Psoas muscle (tissue), 8 donors: ENCODE data around the gene ACAT1. TPM values are rescaled to one million over a fixed set of nuclear protein-coding genes. Genes with fewer than 3 reads are reported as not detected.
"Not testable (repeated sequence)": the region's sequence is repeated elsewhere in the genome, so short reads cannot be mapped to it uniquely, and the experiment has no call there.

Experiments
- ATAC-seq, 4 donors: fragments of 200-7000 bp; cut with Tn5 transposase; one replicate each; pipeline ENCODE4 v1.9.1; 2020; ENCODE audit warnings: moderate library complexity in 3 of 4, mild to moderate bottlenecking in 2 of 4
- DNase-seq, 2 donors: peaks; one replicate each; pipeline ENCODE4 v3.0.0-alpha.2; 2020
- H3K27ac ChIP-seq: fragments of 200-600 bp; one replicate; pipeline ENCODE4 v1.8.0; 2022
- H3K27me3 ChIP-seq, 3 donors: fragments of 200-600 bp in 1 of 3; one replicate each; pipeline versions ENCODE4 v1.6.1 to v1.8.0; 2013 to 2022; ENCODE audit warnings: low read length in 2 of 3, mild to moderate bottlenecking in 2 of 3, moderate library complexity in 1 of 3; ENCODE audit not compliant: insufficient read depth in 3 of 3
- H3K36me3 ChIP-seq, 2 donors: fragments of 200-600 bp in 1 of 2; one replicate each; pipeline versions ENCODE4 v1.6.1 to v1.8.0; 2013 to 2022; ENCODE audit warnings: low read depth in 1 of 2, mild to moderate bottlenecking in 1 of 2, moderate library complexity in 1 of 2; ENCODE audit not compliant: insufficient read depth in 1 of 2
- H3K4me1 ChIP-seq: fragments of 200-600 bp; one replicate; pipeline ENCODE4 v1.8.0; 2022
- H3K4me3 ChIP-seq: fragments of 200-600 bp; one replicate; pipeline ENCODE4 v1.8.0; 2022; ENCODE audit warnings: mild to moderate bottlenecking
- H3K9me3 ChIP-seq: fragments of 200-600 bp; one replicate; pipeline ENCODE4 v1.8.0; 2022
- CTCF ChIP-seq: fragments of 200-600 bp; IDR thresholded peaks from one replicate; pipeline ENCODE4 v1.8.0; 2022; ENCODE audit warnings: antibody characterized with exemption
- WGBS, 3 donors: extraction: QIAGEN DNeasy Blood & Tissue Kit; methylation state at CpG; one replicate each; pipeline versions ENCODE4 v1.1.6 to v1.1.7; 2013; 5-methylcytosine and 5-hydroxymethylcytosine counted together
- intact Hi-C, 2 donors: fragments of 100-400 bp; cut with DNase I; formaldehyde crosslinking; loops; one replicate each; pipeline versions ENCODE4 v1.11.0 to v1.14.2; 2022
- polyA plus RNA-seq, 3 donors: library from polyadenylated mRNA; stranded (reverse); fragments of 200-250 nt; gene quantifications; one replicate each; pipeline ENCODE4 v1.2.3, GENCODE V29; 2013
- total RNA-seq, 4 donors: library from RNA; stranded (reverse); fragmentation: NEBNext Ultra II Directional in 2 of 4; extraction: Animal tissue kit (Norgen Biotek cat#: 25700) in 2 of 4; gene quantifications; one replicate each; pipeline versions ENCODE4 v1.2.1 to v1.2.4, GENCODE V29; 2021 to 2023
- donor health status: healthy with polysubstance abuse.
- donor health status: DM: no; HTN: no; CAD: no; lungs with moderate emphysema.
- donor health status: Bipolar disorder and iron deficiency.
- donor health status: healthy.
- donor health status: DM: yes; HTN: yes; CAD: no.
- donor health status: DM: no; HTN: no; CAD: no.
- donor health status: DM: no; HTN: no; CAD: no.
- donor health status: DM: yes; HTN: yes; CAD: no.

ACAT1 gene
- total and polyA plus RNA-seq, 7 donors = 141 to 263 (median 176) TPM

DNA sequence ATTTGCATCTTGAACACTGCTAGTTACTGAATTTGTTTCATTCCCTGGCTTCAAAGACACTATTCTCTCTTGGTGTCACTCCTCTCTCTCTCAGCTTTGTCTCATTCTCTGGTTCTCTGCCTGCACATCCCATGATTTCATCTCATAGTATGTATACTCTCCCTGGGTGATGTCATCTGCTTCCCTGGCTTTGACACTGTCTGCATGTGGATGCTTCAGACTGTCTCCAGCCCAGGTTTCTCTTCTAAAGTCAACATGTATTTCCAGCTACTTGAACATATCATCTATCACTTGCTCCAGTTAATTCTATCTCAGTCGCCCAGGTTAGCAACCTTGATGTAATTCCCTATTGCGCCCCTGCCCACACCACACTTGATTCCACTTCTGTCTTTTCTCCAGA is 9.3 kb upstream of the ACAT1 start:
- intact Hi-C loops = loop anchor here in 1 of 2 donors (10.0 kb wide), 1 partner anchor 97 kb away; no protein-coding TSS in a partner anchor
- peak in 2 of 4 donors; percentile 70 to 78 for ATAC-seq
- no peak for DNase-seq
- no peak for TF ChIP-seq CTCF
- Histone ChIP-seq H3K36me3 (peaks cover 0 to 9% of the 10 kb centered on the region in 2 donors), H3K27me3 (no peaks in the 10 kb centered on the region), H3K27ac (peak overlapping the region; percentile 75), H3K9me3 (no peaks in the 10 kb centered on the region), H3K4me1 (peaks cover 25% of the 10 kb centered on the region), H3K4me3 (no peak overlapping the region)
- 55 to 98% (median 58%) methylated on average over 2 of the region's 2 CpGs for WGBS, 3 donors

- intact Hi-C loops = loop anchor here (5.0 to 10.0 kb wide), 2 partner anchors 101 to 103 kb away; no protein-coding TSS in a partner anchor
- TF ChIP-seq CTCF = no peak
- H3K4me1 ChIP-seq = peaks cover 25% of the 10 kb centered on the region
- no peaks in the 10 kb centered on the region for H3K36me3 ChIP-seq
- DNase-seq = peak; percentile 83 to 91
- 10 to 18% (median 13%) methylated on average over 5 of the region's 5 CpGs for WGBS, 3 donors
- no peaks in the 10 kb centered on the region for H3K27me3 ChIP-seq
- no peaks in the 10 kb centered on the region for H3K9me3 ChIP-seq
- H3K4me3 ChIP-seq = no peak overlapping the region
- ATAC-seq = peak; percentile 82 to 94 (median 88)
- peak overlapping the region; percentile 92 for H3K27ac ChIP-seq
These were observed 5.7 kb upstream of the ACAT1 start for GRCh38 chr11:108115500-108116140.

GRCh38 chr11:108117746-108118371 is 3.5 kb upstream of the ACAT1 start:
- Histone ChIP-seq H3K27me3 (no peaks in the 10 kb centered on the region), H3K4me3 (no peak overlapping the region), H3K9me3 (no peaks in the 10 kb centered on the region), H3K27ac (peak overlapping the region; percentile 19), H3K4me1 (peaks cover 33% of the 10 kb centered on the region), H3K36me3 (no peaks in the 10 kb centered on the region)
- DNase-seq (no peak), ATAC-seq (no peak)
- TF ChIP-seq CTCF = peak; percentile 61
- intact Hi-C loops = loop anchor here (5.0 to 10.0 kb wide), 2 partner anchors 103 to 106 kb away; no protein-coding TSS in a partner anchor

DNA sequence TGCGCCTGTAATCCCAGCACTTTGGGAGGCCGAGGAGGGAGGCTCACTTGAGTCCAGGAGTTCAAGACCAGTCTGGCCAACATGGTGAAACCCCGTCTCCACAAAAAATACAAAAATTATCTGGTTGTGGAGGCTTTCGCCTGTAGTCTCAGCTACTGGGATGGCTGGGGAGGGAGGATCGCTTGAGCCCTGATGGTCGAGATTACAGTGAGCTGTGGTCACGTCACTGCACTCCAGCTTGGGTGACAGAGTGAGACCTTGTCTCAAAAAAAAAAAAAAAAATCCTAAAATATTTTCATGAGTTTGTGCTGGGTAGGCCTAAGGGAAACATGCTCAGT is 462 bp upstream of the ACAT1 start:
- not testable (repeated sequence) for H3K36me3 ChIP-seq, H3K9me3 ChIP-seq, H3K27me3 ChIP-seq, DNase-seq
- peak in 2 of 4 donors; percentile 0 to 1 for ATAC-seq
- Histone ChIP-seq H3K4me3 (peak overlapping the region; percentile 87), H3K27ac (peak overlapping the region; percentile 95), H3K4me1 (peaks cover 36% of the 10 kb centered on the region)
- 57 to 63% (median 63%) methylated on average over 7 of the region's 7 CpGs for WGBS, 3 donors
- intact Hi-C loops = loop anchor here (5.0 kb wide), 2 partner anchors 101 to 541 kb away; partner anchors contain the start of genes ATM (in 2 of the 2) and NPAT (in 2 of the 2)

DNA sequence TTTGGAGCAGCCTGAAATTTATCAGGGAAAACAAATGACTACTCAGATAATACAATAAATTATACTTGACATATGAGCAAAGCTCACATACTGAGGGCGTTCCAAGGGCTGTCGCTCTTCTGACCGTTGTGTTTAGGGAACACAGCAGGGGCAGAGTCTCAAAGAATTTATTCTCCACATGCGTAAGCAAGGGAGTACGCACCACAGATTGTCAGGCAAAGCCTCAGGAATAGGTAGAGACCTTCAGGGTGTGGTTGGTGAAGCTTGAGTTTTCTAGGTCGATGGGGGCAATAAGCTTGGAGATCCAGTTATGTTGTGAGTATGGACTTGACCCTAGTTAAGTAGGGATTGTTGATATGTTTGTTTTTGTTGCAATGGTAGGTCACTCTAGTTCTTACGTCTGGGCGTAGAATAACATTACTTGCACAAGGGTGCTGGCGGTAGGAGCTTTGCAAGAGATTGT is 830 bp downstream of the ACAT1 start:
- DNase-seq = no peak
- Histone ChIP-seq H3K4me3 (peak overlapping the region; percentile 87), H3K36me3 (peaks cover 0 to under 1% of the 10 kb centered on the region in 2 donors), H3K27ac (peak overlapping the region; percentile 95), H3K9me3 (no peaks in the 10 kb centered on the region), H3K27me3 (no peaks in the 10 kb centered on the region), H3K4me1 (peaks cover 33% of the 10 kb centered on the region)
- intact Hi-C loops = loop anchor here (5.0 kb wide), 2 partner anchors 100 to 540 kb away; partner anchors contain the start of genes ATM (in 2 of the 2) and NPAT (in 2 of the 2)
- TF ChIP-seq CTCF = no peak
- peak; percentile 44 to 68 (median 63) for ATAC-seq
- 13 to 21% (median 18%) methylated on average over 9 of the region's 9 CpGs for WGBS, 3 donors
